Stimulated activated CD8-positive, alpha-beta memory T cell treated with anti-CD3 and anti-CD28 coated beads, Interleukin-12 subunit alpha, Interleukin-12 subunit beta, amount 100 ng/mL, for 1 hour (primary cell): Measurements from ENCODE around the gene MTCL3.

ENCODE experiments used
- DNase-seq: peaks from one replicate; pipeline ENCODE4 v3.0.0-alpha.2; 2020; ENCODE audit warnings: low read depth

Gene MTCL3

DNA sequence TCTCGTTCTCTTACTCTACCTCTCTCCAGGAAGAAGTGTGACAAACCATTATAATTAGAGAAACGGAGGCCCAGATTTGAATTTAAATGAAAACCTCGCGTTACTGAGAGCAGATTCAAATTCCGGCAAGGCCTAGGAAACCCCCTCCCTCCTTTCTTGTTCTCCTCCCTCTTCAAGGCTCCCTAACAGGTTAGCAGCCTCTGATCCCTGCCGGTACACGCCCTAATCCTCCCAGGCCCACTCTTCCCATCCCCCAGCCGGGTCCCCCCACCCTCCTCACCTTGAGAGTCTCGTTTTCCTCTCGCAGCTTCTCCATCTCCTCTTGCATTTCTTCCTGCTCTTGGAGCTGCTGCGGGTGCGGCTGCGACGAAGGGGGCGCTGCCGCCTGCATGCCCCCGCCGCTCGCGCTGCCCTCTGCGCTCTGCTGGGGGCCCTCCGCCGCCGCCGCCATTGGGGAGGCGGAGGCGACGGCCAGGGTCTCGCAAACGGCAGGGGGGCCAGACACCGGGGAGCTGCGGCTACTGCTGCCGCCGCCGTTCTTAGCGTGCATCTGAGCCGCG, 3.8 kb downstream of the MTCL3 start:
- DNase-seq, result no peak

DNA sequence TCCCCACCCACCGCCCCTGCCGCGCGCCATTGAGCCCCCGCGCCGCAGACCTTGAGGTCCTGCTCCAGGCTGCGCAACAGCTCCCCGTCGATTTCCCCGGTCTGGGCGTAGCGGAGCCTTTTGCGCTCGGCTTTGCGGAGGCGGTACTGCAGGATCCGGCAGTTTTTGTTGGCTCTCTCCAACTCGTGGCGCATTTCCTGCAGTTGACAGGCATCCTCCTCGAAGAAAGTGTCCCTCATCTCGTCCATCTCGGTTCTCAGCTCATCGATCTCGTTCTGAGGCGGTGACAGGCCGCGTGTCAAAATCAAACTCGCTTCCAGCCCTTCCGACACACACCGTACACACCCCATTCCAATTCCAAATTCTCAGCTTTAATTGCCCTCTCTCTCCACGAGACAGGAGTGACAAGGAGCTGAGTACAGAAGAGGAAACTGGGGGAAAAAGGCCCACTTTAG, 4.3 kb downstream of the MTCL3 start:
- no peak for DNase-seq

DNA sequence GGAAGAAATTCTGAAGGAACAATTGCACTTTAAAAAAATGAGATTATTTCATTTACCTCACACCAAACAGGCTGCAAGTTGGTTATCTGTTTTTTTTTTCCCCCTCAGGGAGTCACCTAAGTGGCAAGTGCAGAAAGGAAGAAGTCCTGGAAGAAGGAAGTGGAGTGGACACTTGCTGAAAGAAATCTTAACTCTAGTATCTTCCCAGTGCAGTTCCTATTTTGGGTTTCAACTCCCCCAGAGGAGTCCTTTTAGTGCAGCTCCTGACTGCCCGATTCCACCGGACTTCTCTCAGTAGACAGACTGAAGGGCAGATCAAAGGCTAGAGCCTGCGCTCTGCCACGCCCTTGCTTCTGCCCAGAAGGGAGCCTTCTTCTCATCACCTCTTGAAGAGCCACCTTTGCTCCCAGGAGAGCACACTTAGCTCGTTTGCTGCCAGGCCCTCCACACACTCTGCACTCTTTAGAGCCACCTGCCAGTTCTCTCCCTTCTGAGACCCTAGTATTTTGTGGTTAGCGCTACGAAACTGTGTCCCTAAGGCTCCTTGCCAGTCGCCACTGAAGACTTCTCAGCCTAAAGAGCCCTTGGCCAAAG, 4.9 kb downstream of the MTCL3 start:
- DNase-seq, result no peak

DNA sequence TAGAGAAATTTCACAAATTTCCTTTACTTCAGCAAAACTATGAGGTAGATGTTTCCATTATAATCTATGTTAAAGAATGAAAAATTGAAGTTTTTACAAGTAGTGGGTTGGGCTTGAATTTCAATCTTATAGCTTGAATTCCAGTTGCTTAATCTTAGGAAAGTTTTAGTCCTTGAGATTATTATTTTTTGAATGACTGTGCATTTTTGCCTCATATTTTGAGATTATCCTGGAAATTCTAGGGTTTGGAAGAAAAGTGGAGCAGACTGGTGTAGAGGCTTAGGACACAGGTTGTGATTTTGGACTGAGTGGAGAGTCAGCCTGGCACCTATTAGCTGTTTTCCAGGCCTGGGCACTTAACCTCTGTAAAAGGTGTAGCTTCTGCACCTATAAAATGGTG, 5.7 kb downstream of the MTCL3 start:
- DNase-seq, result no peak

DNA sequence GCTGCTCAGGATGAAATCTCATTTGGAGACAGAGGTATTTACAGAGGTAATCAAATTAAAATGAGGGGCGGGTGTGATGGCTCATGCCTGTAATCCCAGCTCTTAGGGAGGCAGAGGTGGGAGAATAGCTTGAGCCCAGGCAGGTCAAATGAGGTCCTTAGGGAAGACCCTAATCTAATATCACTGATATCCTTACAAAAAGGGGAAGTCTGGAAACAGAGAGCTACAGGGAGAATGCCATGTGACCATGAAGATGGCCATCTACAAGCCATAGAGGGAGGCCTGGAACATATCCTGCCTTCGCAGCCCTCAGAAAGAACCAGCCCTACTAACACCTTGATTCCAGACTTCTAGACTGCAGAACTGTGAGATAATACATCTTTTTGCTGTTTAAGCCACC, 8.3 kb downstream of the MTCL3 start:
- no peak for DNase-seq

DNA sequence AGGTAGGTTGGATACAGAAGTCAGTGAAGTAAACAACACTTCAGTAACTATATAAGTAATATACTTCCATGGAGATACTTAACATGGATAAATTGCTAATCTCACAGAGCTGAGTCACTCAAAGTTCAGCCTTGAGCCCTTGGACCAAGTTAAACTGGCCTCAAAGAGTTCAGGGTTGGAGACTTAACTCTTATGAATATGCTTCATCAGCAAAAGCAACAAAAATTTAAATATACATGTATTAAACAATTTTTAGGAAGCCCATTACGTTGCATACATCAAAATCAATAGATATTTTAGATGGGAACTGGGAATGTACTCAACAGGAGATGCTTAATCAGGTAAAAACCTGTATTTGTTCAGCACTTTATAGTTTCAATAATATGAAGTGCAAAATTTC, 12.2 kb downstream of the MTCL3 start:
- DNase-seq, result no peak

DNA sequence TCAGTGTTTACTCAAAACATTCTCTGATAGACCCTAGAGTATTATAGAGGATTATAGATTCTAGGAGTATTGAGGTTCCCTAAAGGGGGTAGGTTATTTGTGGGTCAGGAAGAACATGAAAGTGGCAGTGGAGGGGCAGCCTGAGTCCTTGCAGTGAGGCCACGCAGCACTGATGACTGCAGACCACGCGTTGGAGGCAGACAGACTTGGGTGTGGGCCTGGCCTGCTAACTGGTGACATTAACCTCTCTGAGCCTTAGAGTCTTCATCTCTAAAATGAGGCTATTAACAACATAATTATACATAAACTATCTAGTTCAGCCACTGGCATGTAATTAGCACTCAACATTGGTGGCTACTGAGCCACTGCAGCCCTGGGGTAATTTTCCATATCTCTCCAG, 16.1 kb downstream of the MTCL3 start:
- DNase-seq, result no peak

DNA sequence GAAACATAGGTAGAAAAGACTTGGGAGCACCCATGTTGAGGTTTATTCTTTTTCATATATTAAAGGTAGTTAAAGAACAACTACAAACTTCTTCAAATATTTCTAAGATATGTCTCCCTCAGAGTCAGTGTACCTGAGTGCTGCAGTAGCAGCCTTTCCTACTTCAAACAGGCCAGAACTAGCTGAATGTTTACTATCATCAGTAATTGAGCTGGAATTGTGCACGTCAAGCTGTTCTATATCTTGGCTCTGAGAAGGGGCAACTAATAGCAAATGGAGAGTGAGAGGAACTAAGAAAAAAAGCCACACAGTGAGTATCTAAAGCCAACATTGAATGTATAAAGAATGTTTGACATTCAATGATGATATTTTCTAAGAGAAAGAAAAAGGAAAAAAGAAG, 21.7 kb downstream of the MTCL3 start:
- DNase-seq, result no peak

DNA sequence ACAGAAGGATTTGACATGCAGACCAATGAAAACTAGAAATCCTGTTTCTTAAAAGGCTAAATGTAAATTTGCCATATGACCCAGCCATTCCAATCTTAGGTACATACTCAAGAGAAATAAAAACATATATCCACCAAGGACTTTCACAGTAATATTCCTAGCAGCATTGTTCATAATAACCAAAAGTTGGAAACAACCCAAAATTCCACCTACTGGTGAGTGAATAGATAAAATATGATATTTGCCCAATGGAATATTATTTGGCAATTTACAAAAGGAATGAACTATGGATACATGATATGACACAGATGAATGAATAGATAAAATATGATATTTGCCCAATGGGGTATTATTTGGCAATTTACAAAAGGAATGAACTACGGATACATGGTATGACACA, 22.7 kb downstream of the MTCL3 start:
- DNase-seq, result no peak

DNA sequence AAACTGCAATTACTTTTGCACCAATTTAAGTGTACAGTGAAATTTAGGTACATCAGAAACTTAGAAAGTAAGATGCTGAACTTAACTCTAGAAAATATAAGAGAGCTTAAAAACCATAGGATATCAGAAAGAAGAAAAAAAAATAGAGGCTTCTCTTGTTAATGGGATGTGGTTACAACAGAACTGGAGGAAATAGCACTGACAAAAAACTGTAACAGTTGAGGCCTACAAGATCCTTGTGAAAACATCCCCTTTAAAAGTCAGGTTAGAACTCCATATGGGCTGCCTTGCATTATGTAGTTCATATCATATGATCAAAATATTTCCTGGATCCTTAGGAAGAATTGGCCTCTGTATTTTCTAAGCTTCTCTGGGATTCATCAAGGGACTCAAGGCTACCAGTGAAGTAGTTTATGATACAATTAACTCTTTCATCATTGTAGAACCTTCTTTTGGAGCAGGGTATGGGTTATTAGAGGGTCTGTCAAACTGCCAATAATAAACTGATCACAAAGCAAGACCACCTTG, 24.8 kb downstream of the MTCL3 start:
- no peak for DNase-seq

DNA sequence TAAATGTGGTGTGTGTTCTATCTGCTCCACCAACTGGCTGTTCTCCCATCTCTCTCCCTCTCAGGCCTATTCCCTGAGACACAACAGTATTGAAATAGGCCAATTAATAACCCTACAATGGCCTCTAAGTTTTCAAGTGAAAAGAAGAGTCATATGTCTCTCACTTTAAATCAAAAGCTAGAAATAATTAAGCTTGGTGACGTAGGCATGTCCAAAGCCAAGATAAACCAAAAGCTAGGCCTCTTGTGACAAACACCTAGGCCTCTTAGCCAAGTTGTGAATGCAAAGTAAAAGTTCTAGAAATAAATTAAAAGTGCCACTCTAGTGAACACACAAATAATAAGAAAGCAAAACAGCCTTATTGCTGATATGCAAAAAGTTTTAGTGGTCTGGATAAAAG, 29.9 kb downstream of the MTCL3 start:
- DNase-seq, result no peak

DNA sequence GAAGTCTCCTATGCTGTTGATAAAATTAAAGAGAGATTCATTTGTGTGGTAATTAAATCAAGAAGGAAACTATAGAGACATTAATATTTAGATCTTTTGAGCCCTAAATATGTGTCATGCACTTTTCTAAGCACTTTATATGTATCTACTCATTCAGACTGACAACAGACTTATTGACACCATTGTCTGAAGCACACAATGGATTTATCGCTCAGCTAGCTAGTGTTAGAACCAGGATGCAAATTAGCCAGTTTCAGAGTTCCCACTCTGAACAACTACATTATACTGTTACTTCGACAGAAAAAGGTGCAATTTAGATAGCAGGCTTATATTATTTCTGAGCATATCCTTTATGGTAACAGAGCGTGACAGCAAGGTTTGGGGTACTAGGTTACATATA, 32.2 kb downstream of the MTCL3 start:
- DNase-seq, result no peak

DNA sequence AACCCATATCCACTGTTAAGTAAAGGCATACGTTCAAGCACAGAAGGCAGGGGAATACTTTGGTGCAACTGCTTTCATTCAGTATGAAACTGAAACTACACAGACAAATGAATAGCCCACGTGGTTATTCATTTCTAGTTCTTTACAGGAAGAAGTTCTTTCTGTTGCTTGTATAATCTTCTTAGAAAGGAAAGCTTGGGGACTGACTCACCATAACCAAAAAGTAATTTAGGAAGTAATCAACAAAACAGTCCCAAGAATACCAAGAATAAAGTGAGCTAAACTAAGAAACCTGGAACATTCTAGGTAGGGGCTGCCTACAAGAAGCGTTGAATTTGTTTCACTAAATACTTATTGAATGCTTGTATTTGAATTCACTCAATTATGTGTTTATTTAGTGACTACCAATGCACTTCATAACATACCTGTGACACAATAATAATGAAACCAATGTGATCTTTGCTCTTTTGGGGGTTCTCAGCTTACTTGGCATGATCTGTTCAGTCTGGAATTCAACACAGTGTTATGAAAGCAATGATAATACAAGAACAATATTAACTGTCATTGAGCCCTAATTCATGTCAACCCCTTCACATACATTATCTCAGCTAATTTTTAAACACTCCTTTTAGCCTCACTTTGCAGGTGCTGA, 34.8 kb downstream of the MTCL3 start:
- no peak for DNase-seq

DNA sequence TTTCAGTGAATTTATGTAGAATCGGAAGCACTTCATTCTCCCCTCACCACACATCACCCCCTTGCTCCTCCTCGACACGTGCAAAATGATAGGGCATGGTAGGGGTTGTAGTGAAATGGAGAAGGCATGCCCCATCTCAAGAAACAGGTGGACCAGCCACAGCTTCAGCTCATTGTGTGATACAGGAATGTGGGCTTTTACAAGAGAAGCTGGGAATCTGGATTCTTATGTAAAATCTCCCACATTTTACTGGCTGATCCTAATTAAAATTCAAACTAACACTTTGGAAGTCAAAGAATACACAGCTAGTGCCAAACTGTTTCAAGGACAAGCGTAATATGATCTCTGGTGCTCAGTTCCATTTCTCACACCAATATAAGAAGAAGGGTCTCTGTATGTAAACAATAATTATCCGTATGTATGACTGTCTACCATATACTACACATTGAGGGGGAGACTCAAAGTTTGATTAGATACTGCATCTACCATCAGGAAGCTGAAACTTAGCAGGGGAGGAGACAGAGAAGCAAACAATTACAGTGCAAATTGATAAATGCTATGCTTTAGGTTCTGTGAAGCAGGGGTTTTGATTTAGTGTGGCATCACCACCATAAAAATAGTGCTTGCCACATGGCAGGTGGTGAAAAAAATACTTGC, 35.6 kb downstream of the MTCL3 start:
- DNase-seq, result no peak

DNA sequence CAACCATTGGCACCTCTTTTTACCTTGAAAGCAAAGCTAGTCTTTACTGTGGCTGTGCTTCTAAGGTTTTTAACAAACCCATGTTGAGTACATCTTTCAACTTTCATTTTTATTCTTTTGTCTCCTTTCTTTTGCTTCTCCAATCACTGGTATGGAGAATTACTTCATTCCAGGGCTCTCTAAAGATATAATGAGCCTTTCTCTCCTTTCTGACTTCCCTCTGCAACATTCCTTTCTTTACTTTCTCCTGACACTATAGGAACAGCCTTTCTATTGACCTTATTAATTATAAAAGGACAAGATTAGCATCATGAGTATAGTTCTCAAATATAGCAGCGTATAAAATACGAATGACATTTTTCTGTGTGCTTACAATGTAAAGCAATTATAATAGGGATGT, 36.8 kb downstream of the MTCL3 start:
- DNase-seq, result no peak

DNA sequence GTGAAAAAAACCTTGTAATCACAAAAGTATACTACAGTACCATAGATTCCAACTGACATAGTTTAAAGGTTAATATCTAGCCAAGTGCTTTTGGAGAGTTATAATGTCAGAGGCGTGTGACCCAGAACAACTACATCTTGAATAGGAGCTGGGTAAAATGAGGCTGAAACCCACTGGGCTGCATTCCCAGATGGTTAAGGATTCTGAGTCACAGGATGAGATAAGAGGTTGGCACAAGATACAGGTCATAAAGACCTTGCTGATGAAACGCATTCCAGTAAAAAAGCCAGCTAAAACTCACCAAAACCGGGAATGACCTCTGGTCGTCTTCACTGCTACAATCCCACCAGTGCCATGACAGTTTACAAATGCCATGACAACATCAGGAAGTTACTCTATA, 37.5 kb downstream of the MTCL3 start:
- DNase-seq, result no peak

DNA sequence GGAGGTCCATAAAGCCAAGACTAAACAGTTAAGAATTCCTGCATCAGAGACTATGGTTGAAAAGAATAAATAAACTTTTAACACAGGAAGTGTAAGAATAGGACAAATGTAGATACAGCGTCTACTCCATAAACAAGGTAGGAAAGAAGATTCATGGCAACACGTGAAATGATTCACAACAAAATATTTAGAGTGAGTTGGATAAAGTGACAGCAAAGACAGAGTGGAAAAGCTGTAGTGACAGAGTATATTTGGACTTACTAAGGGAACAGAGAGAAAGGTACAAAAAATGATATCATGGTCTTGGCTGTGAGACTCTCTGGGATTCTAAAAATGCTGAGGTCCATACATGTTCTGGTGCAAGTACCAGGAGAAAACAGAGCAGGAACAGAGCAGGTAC, 38.0 kb downstream of the MTCL3 start:
- no peak for DNase-seq

DNA sequence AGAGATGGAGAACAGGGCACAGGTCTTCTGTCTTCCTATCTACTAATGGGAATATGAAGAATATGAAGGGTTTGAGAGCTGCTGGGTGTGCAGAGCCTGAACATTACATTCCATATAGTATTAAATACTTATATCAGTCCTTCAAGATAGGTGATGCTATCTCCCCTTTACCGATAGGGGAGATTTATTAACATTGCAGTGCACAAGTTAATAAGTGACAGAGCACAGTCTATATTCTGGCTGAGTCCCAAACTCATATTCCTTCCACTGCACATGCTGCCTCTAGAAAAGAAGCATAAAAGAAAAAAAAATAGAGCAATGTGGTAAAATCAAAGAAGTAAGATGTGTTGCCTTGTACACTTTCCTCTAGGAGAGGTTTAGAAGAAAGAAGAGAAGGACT, 41.5 kb downstream of the MTCL3 start:
- DNase-seq, result no peak

DNA sequence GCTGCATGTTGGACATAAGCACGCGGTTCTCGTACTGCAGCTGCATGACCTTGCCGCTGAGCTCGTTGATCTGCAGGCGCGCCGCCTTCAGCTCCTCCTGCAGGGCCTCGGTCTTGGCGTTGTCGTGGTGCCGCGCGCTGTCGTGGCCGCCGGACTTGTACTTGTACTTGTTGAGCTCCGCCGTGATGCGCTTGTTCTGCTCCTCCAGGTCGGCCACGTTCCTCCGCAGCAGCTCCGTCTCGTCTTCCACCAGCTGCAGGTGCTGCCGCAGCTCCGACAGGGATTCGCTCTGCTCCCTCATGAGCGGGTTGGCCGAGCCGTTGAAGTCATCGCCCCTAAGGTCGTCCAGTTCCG, 43.3 kb downstream of the MTCL3 start:
- no peak for DNase-seq

DNA sequence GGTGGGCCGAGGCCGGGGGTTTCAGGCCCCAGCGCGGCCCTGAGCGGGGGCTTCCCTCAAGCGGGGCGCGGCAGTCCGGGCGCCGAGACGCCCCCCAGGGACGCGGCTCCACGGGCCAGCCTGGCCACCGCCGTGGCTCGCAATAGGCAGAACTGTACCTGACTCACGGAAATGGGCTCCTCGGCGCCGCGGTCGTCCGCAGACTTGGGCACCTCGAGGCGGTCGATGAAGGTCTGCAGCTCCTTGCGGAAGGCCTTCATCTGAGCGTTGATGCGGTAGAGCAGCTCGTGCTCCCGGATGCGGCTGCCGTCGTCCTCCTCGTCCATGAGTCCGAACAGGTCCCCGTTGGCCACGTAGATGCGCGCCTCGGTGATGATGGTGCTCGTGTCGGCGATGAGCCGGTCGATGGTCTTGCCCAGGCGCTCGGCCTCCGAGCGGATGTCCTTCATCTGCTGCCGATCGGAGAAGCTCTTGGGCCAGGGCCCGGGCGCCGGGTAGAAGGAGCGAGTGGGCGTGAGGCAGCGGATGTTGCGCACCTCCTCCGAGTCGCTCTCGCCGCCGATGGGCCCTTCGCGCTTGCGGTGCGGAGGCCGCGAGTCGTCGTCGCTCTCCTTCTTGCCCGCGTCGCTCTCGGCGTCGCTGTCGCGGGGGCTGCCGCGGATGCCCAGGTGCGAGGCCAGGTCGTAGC, 43.9 kb downstream of the MTCL3 start:
- DNase-seq, result no peak

DNA sequence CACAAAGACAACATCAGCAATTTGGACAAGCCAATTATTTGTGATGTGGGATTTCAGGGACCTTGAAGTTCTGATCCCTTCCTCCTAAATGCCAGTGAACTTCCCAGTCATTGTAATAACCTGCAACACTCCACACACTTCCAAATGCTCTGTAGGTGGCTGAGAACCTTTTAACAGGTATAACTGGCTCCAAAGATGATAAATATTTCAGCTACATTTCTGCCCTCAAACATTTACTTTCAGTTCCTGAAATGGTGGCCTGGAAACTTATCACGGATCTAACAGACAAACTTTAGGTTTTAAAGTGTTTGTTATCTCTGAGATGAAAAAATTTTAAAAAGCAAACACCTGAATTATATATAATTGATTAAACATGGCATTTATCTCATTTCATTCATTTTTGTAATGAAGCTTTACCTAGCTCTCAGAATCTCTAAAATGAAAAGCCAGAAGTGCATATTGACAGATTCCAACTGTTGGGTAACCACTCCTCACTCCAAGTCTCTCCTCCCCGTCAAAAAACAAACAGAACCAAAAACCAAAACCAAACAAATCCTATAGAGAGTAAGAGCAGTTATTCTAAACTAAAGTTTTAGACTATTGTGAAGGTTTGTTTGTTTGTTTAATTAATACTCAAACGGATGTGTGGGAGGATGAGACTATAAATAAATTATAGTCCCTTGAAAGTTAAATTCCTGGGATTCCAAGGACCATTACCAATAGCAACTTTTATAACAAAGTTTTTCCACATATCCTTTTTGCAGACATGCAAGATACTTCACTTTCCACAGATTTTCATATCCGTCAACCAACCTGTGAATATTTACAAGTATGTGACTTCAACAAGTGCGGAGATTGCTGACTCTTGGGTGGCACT, 47.5 kb downstream of the MTCL3 start:
- DNase-seq, result no peak

DNA sequence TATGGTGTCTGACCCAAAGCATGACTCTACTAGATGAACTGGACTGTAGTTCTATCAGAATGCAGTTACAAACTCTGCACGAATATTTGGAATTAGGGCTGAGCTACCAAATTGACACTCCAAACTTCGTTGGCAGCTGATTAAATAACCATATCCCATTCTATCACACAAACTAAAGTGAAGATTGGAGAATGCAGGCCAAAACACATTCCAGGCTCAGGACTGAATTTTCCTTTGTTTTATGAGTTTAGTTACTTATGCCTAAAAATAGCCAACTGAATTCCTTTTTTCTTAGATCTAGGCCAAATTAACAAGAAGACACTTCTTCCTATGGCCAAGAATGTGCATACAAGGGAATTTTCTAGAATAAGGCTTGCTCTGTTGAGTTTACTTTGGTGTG, 50.2 kb downstream of the MTCL3 start:
- no peak for DNase-seq
